GM19239 (cell line): ENCODE results near the gene EEF1A2.
A peak's percentile ranks its signal among the peaks of the same experiment; 100 is the strongest.

Experiments
- DNase-seq: peaks from one replicate; pipeline ENCODE4 v3.0.0; 2011; ENCODE audit warnings: low spot score; ENCODE audit not compliant: insufficient read length
- FAIRE-seq: peaks from 2 replicates; lab custom pipeline; 2011; peaks lifted over from hg19 to GRCh38; lab: Jason Lieb, UNC

The EEF1A2 gene

DNA sequence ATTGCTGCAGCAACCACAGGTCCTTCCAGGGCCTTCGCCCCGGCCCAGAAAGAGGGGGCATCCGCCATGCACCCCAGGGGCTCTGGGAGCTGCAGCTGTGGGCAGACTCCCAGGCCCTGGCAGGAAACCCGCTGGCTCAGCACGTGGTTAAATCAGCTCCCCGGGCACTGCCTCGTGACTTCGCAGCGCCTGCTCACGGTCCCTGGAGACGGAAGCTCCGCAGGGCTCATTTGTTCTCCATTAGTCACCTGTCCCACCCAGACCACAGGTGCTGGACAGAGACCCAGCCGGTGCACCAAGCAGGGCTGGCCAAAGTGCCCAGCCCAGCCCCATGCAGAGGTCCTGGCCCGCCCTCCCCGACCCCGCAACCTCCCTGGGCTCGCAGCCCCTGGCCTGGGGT is 41.1 kb downstream of the EEF1A2 start:
- FAIRE-seq = no peak
- no peak for DNase-seq

DNA sequence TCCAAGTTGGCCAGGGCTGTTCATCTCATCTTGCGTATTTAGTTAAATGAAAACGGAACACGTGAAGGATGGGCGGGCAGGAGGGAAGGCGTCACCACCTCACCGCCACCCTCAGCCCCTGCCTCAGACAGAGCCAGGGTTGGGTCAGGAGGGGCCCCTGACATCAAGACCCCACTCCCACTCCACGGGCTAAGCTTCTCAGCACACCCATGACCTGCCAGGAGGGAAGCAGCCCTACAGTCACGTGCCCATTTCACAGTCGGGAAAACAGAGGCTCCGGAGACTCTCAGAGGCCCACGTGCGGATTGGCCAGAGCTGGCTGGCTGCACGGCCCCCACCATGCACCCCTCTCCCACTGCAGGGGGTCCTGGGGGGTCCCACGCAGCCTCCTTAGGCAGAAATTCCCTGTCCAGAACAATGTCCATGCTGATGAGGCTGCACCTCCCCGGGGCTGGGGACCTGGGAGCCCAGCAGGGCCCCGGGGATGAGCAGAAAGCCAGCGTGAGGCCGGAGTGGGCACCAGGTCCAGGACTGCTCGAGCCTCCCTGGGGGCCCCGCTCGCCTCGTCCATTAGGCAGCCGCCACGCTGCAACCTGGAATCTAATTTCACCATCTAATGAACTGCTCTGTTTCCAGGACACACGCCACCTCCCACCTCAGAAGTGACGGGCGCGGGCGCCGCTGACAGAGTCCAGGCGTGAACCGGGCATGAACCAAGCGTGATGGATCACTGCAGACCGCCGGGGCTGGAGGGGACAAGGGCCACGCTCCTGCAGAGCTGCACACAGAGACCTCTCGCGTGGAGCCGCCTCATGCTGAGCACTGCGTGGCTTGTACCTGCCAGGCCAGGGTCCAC is 42.2 kb downstream of the EEF1A2 start:
- no peak for DNase-seq
- no peak for FAIRE-seq

DNA sequence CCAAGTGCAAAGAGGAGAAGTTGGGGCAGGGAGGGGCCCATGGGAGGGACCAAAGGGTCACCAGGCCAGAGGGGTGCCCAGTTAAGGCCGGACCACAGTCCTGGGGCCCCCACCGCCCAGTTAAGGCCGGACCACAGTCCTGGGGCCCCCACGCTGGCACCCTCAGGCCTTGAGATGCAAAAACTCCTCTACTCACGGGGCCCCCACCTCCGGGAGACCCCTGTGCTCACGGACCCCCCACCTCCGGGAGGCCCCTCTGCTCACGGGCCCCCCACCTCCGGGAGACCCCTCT is 43.4 kb downstream of the EEF1A2 start:
- DNase-seq (no peak), FAIRE-seq (no peak)

DNA sequence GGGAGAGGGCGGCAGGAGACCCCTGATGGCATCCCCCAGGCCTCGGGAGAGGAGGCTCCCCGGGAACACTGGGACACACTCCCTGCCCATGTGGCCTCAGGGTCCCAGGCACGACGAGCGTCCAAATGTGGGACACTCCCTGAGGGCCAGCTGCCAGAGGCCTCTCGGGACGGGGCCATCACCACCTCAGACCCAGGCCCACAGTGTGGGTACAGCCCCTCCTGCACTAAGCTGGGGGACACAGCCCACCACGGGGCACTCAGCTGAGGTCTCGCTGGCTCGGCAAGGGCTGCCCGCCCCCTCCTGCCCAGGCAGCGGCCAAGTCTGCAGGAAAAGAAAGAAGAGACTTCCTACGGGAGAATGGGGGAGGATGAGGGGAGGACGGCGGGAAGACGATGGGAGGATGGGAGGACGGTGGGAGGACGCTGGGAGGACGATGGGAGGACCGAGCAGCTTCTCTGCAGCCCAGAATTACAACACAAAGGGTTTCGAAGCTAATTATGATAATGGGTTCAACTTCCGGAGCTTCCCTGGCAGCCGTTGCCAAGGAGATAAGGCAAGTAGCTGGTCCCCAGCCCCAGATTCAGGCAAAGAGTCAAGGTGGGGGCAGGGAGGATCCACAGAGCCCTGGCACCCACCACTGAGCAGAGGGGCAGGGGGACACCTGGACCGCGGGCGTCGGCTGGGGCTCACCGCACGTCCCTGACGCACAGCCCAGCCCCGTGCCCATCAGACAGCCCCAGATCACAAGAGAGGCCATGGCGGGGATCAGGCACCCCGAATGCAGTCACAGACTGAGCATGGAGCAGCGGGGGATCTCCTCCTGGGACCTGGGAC is 43.9 kb downstream of the EEF1A2 start:
- DNase-seq (no peak), FAIRE-seq (no peak)

DNA sequence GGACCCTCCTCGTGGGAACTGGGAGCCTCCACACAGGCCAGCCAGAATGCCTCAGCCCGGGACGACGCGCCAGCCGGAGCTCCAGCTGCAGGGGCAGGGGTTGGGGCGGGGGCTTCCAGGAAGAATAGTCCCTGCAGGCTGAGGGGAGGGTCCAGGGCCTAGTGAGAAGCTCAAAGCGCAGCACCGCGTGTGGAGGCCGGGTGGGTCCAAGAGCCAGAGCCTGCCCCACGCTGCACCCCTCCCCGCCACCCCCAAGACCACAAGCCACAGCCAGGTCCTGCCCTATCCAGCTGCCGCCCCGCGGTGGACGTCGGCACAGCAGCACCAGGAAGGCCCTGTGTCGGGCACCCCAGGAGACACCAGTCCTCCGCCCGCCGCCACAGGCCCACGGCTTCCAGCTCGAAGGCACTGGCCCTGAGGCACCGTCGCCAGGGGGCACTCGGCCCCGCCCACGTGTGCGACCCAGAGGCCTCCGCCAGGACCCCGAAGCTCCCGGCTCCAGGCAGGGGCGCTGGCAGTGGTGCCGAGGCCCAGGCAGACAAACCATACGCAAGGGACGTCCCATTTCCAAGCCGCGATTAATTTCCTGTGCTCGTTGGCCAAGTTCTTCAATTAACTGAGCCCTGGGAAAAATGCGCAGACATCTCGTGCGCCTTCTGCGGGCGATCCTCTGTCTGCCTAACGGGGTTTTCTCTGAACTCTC is 45.9 kb downstream of the EEF1A2 start:
- FAIRE-seq (no peak), DNase-seq (no peak)

DNA sequence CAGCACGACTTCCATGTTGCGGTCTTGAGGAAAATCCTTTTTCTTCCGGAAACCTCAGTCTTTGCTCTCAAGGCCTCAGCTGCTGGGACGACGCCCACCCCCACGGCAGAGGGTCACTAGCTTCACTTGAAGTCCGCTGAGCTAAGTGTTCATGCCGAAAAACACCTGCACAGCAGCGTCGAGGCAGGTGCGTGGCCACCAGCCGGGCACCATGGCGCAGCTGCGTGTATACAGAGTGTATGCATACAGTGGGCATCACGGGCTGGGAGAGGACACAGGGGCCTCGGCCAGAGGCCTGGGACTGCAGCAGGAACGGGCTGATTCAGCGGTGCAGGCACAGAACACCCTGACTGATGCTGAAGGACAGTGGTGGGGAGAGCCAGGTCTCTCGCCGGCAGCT is 46.5 kb downstream of the EEF1A2 start:
- FAIRE-seq (no peak), DNase-seq (no peak)

DNA sequence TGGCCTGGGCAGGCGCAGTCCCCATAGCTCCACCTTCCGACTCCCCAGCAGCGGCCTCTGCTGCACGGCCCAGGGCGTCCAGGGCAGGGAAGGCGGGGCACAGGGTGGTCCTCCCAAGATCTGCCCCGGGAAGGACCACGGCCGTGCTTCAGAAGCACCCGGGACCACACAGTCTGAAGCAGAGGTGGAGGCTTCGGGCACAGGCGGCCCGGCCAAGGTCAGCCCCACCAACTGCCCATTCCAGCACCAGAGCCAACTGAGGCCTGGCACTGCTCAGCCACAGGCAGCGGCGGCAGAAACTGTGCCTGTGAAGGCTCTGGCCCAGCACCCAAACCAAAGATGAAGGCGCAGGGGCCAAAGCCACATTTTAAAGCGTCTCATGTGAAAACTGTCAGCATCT is 47.1 kb downstream of the EEF1A2 start:
- DNase-seq (no peak), FAIRE-seq (no peak)

DNA sequence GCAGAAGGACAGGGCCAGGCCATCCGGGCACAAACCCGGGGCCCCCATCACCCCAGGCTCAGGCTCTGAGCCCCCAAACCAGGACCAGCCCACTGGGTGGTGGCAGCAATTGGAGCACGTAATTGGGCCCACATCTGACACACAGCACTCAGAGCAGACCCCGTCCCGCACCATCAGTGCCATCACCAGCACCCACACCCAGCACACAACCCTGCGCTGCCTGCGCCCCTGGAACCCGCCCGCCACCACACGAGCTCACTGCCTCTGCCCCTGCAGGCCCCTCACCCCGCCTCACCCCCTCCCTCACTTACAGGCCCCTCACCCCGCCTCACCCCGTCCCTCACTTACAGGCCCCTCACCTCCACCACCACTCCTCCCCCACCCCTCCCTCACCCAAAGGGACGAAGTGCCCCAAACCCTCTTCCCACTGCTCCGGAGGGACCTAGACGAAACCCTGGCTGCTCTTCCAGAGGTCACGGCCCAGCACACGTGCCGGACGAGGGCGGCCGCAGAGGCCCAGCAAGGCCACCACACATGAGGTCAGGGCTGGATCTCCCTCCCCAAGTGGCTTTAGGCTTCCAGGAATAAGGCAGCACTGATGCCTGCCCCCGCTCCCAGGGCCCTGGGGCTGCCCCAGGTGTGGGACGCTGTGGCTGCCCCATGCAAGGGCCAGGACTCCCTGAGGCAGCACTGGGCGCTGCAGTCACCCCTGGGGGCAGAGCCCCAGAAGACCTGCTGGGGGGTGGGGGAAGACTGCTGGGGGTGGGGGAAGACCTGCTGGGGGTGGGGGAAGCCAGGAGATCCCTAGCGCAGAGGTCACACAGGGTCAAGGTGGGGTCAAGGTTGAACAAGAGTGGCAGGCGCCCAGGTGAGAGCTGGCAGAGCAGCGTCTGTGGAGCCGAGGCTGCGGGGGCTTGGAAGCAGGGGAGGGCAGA is 48.8 kb downstream of the EEF1A2 start:
- no peak for DNase-seq
- FAIRE-seq = no peak

DNA sequence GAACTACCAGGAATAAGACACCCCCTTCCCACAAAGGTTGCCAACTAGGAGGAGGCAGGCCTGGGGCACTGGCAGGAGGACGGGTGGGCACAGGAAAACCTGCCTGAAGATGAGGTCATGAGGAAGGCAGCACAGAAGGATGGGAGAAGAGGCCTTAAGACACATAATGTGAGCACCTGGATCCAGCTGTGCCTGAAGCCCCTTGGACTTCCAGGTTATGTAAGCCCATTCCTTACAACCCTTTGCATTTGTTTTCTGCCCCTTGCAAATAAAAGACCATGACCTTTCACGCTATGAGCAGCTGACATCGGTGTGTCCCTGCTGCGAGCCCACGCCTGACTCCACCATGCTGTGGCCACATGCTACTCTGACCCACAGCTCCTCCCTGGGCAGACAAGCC is 49.9 kb downstream of the EEF1A2 start:
- FAIRE-seq = no peak
- no peak for DNase-seq

DNA sequence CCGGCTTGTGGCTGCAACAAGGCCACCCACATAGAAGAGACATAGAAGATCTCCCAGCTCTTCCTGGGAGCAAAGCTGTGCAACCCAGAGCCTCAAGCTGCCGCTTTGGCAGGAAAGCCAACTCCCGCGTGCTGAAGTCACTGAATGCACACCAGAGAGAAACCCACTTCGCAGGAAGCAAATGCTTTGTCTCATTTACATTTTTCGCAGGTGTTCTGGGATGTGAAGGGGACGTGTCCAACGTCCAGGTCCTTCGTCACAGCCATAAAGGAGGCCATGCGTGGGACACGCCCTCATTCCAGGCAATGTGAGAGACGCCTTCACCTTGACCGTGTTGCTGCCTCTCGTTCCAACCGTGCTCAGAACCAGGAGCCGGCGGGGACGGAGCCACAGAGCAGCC is 50.9 kb downstream of the EEF1A2 start:
- FAIRE-seq (no peak), DNase-seq (no peak)

DNA sequence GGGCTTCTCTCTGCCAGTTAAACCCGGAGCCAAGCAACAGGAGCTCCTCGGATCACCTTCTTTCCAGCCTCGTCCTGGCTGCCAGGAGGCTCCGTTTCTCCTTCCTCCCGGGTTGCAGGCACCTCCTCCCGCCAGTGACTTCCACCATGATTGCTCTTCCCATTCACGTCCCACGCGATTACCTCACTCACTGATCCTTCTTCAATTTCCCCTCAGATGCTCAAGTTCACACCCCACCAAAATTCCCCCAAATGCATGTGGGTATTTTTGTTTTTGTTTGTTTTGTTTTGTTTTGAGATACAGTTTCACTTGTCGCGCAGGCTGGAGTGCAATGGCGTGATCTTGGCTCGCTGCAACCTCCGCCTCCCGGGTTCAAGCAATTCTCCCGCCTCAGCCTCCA is 51.6 kb downstream of the EEF1A2 start:
- DNase-seq (no peak), FAIRE-seq (no peak)

DNA sequence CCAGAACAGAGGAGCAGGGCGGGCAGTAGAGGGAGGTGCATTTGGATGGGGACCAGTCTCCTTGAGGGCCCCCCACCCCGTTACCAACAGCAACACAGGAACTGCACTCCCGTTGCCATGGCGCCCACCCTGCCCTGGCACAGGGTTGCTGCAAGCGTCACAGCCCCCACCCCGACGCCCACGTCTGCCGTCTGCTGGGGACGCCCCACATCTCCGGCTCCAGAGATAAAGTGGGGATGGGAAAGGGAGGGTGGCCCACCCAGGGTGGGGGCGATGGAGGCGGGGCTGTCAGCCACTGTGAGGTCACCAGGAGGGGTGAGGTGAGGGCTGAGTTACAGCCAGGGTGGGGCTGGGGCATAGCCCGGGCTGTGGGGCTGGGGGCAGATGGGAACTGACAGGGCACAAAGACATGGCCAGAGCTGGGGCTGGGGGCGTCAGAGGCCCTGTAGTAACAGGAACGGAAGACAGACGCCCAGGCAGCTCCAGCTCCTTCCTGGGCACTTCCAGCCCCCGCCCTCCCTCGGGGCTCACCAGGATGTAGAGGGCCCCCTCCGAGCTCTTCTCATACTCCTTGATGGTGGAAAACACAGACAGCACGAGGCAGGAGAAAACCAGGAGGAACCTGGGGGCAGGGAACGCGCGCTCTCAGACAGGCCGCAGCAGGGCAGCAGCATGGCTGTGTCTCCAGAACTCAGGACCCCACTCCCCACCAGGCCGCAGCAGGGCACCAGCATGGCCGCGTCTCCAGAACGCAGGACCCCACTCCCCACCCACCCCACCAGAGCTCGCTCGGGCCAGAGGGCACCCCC is 52.5 kb downstream of the EEF1A2 start:
- no peak for FAIRE-seq

DNA sequence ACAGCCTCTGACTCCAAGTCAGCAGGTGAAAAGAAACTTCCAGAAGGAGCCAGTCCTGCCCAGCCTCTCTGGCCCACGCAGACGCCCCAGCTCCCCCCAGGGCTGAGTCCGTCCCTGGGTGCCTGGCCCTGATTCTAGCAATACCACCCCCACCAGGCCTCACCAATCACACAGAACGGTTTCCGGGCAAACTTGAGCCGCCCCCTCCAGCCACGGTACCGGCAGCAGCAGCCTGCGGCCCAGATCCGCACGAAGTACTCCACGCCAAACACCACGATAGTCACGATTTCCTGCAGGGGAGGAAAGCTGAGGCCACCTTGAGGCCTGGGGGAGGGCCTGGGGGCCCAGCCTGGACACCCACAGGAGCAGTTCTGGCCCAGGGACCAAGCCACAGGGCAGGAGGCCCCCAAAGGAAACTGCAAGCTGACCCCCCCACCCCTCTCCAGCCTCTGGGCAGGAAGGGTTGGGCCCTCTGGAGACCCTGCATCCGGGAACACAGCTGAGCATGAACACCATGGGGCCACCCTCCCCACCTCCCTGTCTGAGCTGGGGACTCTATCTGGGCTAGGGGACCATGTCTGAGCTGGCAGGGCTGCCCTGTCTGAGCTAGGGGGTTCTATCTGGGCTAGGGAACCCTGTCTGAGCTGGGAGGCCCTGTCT is 53.7 kb downstream of the EEF1A2 start:
- no peak for DNase-seq
- no peak for FAIRE-seq

More for the DNA sequence above, 52.5 kb downstream of the EEF1A2 start:
- DNase-seq = no peak

DNA sequence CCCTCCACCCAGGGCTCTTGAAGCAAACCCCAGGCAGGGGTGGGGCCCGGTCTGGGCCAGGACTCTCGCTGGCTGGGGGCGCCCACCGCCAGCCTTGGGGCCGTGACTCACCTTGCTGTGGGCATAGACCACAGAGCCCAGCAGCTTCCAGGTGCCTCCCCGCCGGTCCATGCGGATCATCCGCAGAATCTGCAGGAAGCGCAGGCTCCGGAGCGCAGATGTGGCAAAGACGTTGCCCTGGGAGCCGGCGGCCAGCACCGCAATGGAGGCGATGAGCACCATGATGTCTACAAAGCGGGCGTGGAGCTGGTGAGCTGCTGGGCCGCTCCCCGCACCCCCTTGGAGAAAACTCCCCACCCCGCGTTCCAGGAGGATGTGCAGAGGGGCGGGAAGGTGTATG is 54.3 kb downstream of the EEF1A2 start:
- DNase-seq (no peak), FAIRE-seq (no peak)

DNA sequence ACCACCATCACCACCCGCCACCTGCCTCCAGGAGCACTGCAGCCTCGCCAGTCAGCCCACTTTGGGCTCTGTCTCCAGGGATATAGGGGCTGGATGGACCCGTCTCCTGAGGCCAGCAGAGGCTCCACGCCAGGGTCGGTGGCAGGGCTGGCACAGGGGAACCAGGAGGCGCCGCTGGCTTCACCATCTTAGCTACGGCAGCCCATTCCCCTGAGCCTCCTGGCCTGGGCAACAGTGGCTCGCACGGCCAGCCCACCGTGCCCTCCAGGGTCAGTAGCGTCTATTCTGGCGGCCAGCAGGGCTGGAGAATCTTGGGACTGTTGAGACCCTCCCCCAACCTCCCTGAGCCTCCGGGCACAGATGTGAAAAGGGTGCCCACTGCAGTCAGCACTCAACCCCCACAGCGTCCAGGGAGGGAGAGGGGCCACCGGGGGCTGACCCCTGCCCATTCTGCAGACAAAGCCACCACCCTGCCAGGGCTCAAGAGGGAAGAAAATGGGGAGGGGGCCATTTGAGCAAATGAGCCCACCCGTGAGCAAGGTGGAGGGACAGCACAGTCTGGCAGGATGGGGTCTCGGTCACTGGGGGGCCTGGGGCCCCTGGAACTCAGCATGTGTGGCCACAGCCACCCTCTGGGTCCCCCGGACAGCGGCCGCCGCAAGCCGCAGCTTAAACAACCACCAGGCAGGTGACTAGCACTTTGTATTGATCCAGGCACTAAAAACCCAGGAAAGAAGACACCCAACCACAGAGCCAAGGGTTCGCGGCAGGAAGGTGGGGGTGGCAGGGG is 55.1 kb downstream of the EEF1A2 start:
- no peak for DNase-seq
- FAIRE-seq = no peak

DNA sequence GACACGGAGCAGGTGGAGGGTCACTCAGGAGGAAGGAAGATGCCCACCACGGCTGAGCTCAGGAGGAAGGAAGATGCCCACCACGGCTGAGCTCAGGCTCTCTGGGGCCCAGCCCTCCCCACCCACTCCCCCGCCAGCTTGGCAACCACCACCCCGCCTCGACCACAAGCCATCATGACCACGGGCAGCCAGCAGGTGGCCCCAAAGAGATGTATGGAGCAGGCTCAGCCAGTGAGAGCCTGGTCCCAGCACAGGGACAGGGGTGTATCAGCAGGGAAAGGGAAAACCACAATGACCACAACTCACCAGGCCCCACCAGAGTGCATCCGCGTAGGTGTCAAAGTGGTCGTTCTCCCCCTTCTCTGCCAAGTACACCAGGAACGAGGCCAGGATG is 56.8 kb downstream of the EEF1A2 start:
- DNase-seq (peak; percentile 72), FAIRE-seq (peak; percentile 47)

DNA sequence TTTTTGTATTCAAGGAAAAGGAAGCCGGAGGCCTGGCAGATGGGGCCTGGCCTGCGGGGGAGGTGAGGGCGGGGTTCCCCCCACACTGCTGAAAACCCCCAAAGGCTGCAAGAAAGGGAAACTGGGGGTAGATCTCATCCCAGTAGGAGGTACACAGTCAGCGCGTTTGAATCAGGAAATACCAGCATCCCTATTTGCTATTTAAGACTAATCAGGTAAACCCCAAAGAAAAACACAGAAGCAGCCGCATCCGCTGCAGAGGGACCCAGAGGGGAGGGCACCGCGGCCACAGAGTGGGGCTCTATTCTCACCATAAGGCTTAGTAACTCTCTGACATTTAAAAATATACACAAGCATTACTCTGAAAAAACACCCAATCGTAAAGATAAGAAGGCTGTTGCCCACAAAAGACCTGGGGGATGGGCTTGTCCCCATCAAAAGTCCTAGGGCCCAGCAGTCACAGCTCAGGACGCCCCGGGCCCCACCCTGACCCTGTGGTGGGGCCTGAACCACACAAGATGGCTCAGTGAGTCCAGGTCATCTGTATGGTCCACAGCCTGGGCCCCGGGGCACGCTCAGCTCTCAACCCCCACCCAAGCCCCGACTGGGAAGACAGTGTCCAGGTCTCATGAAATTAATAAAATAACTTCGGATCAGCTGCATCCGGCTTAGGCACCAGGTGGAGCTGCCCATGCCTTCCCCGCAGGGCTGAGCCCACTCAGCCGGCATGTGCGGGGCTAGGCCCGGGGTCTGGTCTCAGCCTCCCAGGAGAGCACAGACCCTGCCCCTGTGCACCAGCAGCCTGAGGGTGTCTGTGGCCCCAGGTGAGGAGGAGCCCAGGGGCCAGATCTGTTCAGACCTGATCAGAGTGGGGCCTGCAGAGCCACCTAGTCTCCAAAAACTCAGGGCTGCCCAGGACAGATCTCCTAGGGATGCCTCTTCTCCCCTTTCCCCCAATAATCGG is 57.5 kb downstream of the EEF1A2 start:
- FAIRE-seq = no peak
- no peak for DNase-seq
